H1 (cell line): ENCODE data around the gene LRRC46. TPM values are rescaled to one million over a fixed set of nuclear protein-coding genes. Genes with fewer than 3 reads are reported as not detected.

Source experiments
- CTCF ChIA-PET: fragments of 300-600 bp; sonication (Branson Sonifier 250); formaldehyde crosslinking; loops from one replicate; lab custom pipeline; 2021; ENCODE audit not compliant: partially characterized antibody; lab: Charles Lee
- POLR2A ChIA-PET: fragments of 300-600 bp; sonication (Branson Sonifier 250); formaldehyde crosslinking; loops from one replicate; lab custom pipeline; 2021; ENCODE audit warnings: inconsistent platforms; ENCODE audit not compliant: partially characterized antibody; lab: Charles Lee
- DNase-seq, 2 experiments: peaks; one replicate each; pipeline versions ENCODE4 v3.0.0 to v3.0.0-alpha.2; 2010 to 2022; ENCODE audit warnings: low spot score in 2 of 2, low read depth in 1 of 2, mixed read lengths in 1 of 2
- FAIRE-seq: peaks from 2 replicates; lab custom pipeline; 2011; peaks lifted over from hg19 to GRCh38; lab: Jason Lieb, UNC
- H2AFZ ChIP-seq: 2 replicates; pipeline ENCODE4 v1.8.1; 2012; ENCODE audit warnings: low read length, inconsistent platforms
- H2AK5ac ChIP-seq: 2 replicates; pipeline ENCODE4 v1.6.1; 2013; ENCODE audit warnings: low read depth, low read length
- H2BK120ac ChIP-seq: replicated peaks from 2 replicates; pipeline ENCODE3; 2013; ENCODE audit warnings: low read depth, low read length, inconsistent platforms
- H2BK12ac ChIP-seq: 2 replicates; pipeline ENCODE4 v1.6.1; 2013; ENCODE audit warnings: low read depth, low read length
- H2BK15ac ChIP-seq: 2 replicates; pipeline ENCODE4 v1.6.1; 2013; ENCODE audit warnings: low read length
- H2BK20ac ChIP-seq: 2 replicates; pipeline ENCODE4 v1.6.1; 2013; ENCODE audit warnings: low read length
- H2BK5ac ChIP-seq: 2 replicates; pipeline ENCODE4 v1.6.1; 2013; ENCODE audit warnings: low read depth, low read length
- H3K14ac ChIP-seq: 2 replicates; pipeline ENCODE4 v1.6.1; 2013; ENCODE audit warnings: inconsistent platforms; ENCODE audit not compliant: insufficient read length
- H3K18ac ChIP-seq: 2 replicates; pipeline ENCODE4 v1.6.1; 2013; ENCODE audit warnings: low read length; ENCODE audit errors: extremely low read depth
- H3K23ac ChIP-seq: 2 replicates; pipeline ENCODE4 v1.6.1; 2013; ENCODE audit warnings: inconsistent platforms; ENCODE audit not compliant: insufficient read length
- H3K23me2 ChIP-seq: 2 replicates; pipeline ENCODE4 v1.6.1; 2013; ENCODE audit warnings: low read depth, low read length
- H3K27ac ChIP-seq: 2 replicates; pipeline ENCODE4 v1.6.1; 2011; ENCODE audit warnings: low read depth, low read length, inconsistent platforms
- H3K27me3 ChIP-seq, 4 experiments: replicated peaks in 1 of 4; 1 replicate in 1 of 4; 2 replicates in 3 of 4; pipeline versions ENCODE4 v1.6.1 to v1.8.1; 2011 to 2013; ENCODE audit warnings: low read length in 3 of 4, mild to moderate bottlenecking in 3 of 4, inconsistent platforms in 2 of 4, mixed read lengths in 2 of 4, moderate library complexity in 1 of 4; ENCODE audit not compliant: control insufficient read depth in 3 of 4, insufficient read depth in 3 of 4; ENCODE audit errors: extremely low read depth in 1 of 4
- H3K36me3 ChIP-seq, 4 experiments: 2 replicates each; pipeline versions ENCODE4 v1.6.1 to v1.8.1; 2011 to 2013; ENCODE audit warnings: mild to moderate bottlenecking in 4 of 4, low read length in 3 of 4, moderate library complexity in 2 of 4, control low read depth in 1 of 4, inconsistent platforms in 1 of 4; ENCODE audit not compliant: insufficient read depth in 4 of 4, control insufficient read depth in 2 of 4
- H3K4ac ChIP-seq: replicated peaks from 2 replicates; pipeline ENCODE3; 2013; ENCODE audit warnings: low read length, low read depth, mixed read lengths, inconsistent platforms; ENCODE audit not compliant: insufficient read length
- H3K4me1 ChIP-seq, 4 experiments: replicated peaks in 1 of 4; 1 replicate in 1 of 4; 2 replicates in 3 of 4; pipeline versions ENCODE4 v1.6.1 to v1.8.1; 2011 to 2013; ENCODE audit warnings: low read length in 3 of 4, inconsistent platforms in 2 of 4, mixed read lengths in 1 of 4; ENCODE audit not compliant: insufficient read depth in 4 of 4, control insufficient read depth in 3 of 4
- H3K4me2 ChIP-seq, 2 experiments: 2 replicates each; pipeline versions ENCODE4 v1.6.1 to v1.8.1; 2011 to 2013; ENCODE audit warnings: low read depth in 2 of 2, low read length in 2 of 2, control low read depth in 1 of 2, inconsistent platforms in 1 of 2, mild to moderate bottlenecking in 1 of 2; ENCODE audit not compliant: insufficient read depth in 1 of 2
- H3K4me3 ChIP-seq, 4 experiments: fragments of 200-600, 300-600 bp in 1 of 4; sonication (generic), shearing (Covaris generic), sonication (Bioruptor Twin) in 1 of 4; 2 replicates each; pipeline versions ENCODE4 v1.5.1 to v1.8.1; 2011 to 2016; ENCODE audit warnings: low read length in 4 of 4, low read depth in 3 of 4, control low read depth in 2 of 4, inconsistent platforms in 2 of 4, mild to moderate bottlenecking in 2 of 4, mixed read lengths in 1 of 4, moderate library complexity in 1 of 4; ENCODE audit not compliant: insufficient read depth in 2 of 4; ENCODE audit errors: extremely low read depth in 1 of 4
- H3K56ac ChIP-seq: replicated peaks from 2 replicates; pipeline ENCODE3; 2013; ENCODE audit warnings: low read depth, mild to moderate bottlenecking, mixed read lengths, low read length, inconsistent platforms; ENCODE audit not compliant: insufficient read length
- H3K79me1 ChIP-seq: 2 replicates; pipeline ENCODE4 v1.6.1; 2013; ENCODE audit warnings: low read depth, low read length, control low read depth
- H3K79me2 ChIP-seq, 2 experiments: 2 replicates each; pipeline versions ENCODE4 v1.6.1 to v1.8.1; 2012 to 2013; ENCODE audit warnings: low read length in 2 of 2, mild to moderate bottlenecking in 2 of 2, inconsistent platforms in 1 of 2; ENCODE audit not compliant: insufficient read depth in 2 of 2, control insufficient read depth in 1 of 2
- H3K9ac ChIP-seq, 4 experiments: replicated peaks in 1 of 4; 1 replicate in 1 of 4; 2 replicates in 3 of 4; pipeline versions ENCODE4 v1.6.1 to v1.8.1; 2011 to 2013; ENCODE audit warnings: low read depth in 3 of 4, low read length in 3 of 4, control low read depth in 2 of 4, mild to moderate bottlenecking in 2 of 4, moderate library complexity in 2 of 4, inconsistent platforms in 1 of 4; ENCODE audit errors: extremely low read depth in 1 of 4
- H3K9me3 ChIP-seq, 2 experiments: 2 replicates each; pipeline versions ENCODE4 v1.6.1 to v1.8.1; 2012 to 2013; ENCODE audit warnings: mild to moderate bottlenecking in 2 of 2, moderate library complexity in 2 of 2, control low read depth in 1 of 2, inconsistent platforms in 1 of 2, low read depth in 1 of 2, low read length in 1 of 2, mixed read lengths in 1 of 2; ENCODE audit not compliant: insufficient read depth in 2 of 2
- H4K20me1 ChIP-seq, 2 experiments: replicated peaks in 1 of 2; 2 replicates each; pipeline versions ENCODE3 to v1.8.1; 2011 to 2013; ENCODE audit warnings: inconsistent platforms in 2 of 2, low read length in 2 of 2, mild to moderate bottlenecking in 1 of 2; ENCODE audit not compliant: insufficient read depth in 2 of 2, control insufficient read depth in 1 of 2
- H4K5ac ChIP-seq: 2 replicates; pipeline ENCODE4 v1.6.1; 2013; ENCODE audit warnings: low read length, low read depth, mixed read lengths, inconsistent platforms; ENCODE audit not compliant: insufficient read length
- H4K8ac ChIP-seq: 2 replicates; pipeline ENCODE4 v1.8.0; 2013; ENCODE audit warnings: mild to moderate bottlenecking, moderate library complexity, low read length, inconsistent platforms; ENCODE audit not compliant: insufficient read depth; ENCODE audit errors: extremely low read depth
- H4K91ac ChIP-seq: replicated peaks from 2 replicates; pipeline ENCODE3; 2013; ENCODE audit warnings: low read length, mixed read lengths, inconsistent platforms; ENCODE audit not compliant: insufficient read length
- BCL11A ChIP-seq, 2 experiments: IDR thresholded peaks; one replicate each; pipeline ENCODE4 v1.6.1; 2011; ENCODE audit warnings: low read depth in 2 of 2, low read length in 2 of 2, mild to moderate bottlenecking in 2 of 2
- BRCA1 ChIP-seq: IDR thresholded peaks from 2 replicates; pipeline ENCODE4 v1.6.1; 2012; ENCODE audit warnings: low read depth, low read length, improper control_type of control experiment
- CBX5 ChIP-seq: fragments of 300-800, 300-1000 bp; sonication (generic); IDR thresholded peaks from 2 replicates; pipeline ENCODE4 v1.7.1; 2016; ENCODE audit warnings: antibody characterized with exemption, low read length, low read depth
- CREB1 ChIP-seq: IDR thresholded peaks from 2 replicates; pipeline ENCODE4 v1.6.1; 2012; ENCODE audit warnings: inconsistent platforms
- EP300 ChIP-seq, 2 experiments: IDR thresholded peaks; 1 replicate in 1 of 2; 2 replicates in 1 of 2; pipeline ENCODE4 v1.6.1; 2011 to 2012; ENCODE audit warnings: low read depth in 2 of 2, low read length in 2 of 2, mild to moderate bottlenecking in 2 of 2, borderline replicate concordance in 1 of 2, inconsistent platforms in 1 of 2, moderate library complexity in 1 of 2
- KDM5A ChIP-seq: fragments of 200-600 bp; IDR thresholded peaks from 2 replicates; pipeline ENCODE4 v1.7.1; 2012; ENCODE audit warnings: mild to moderate bottlenecking, low read length, inconsistent platforms, mixed read lengths
- MAX ChIP-seq: IDR thresholded peaks from 2 replicates; pipeline ENCODE4 v1.6.1; 2012; ENCODE audit warnings: inconsistent platforms
- NRF1 ChIP-seq: IDR thresholded peaks from 2 replicates; pipeline ENCODE4 v1.6.1; 2011; ENCODE audit warnings: mild to moderate bottlenecking, low read depth, low read length, improper control_type of control experiment
- RXRA ChIP-seq: IDR thresholded peaks from 2 replicates; pipeline ENCODE4 v1.6.1; 2011; ENCODE audit warnings: low read depth, mild to moderate bottlenecking, low read length, moderate library complexity; ENCODE audit not compliant: insufficient read depth
- SAP30 ChIP-seq: fragments of 300-600 bp; sonication (generic); IDR thresholded peaks from 2 replicates; pipeline ENCODE4 v1.7.1; 2012; ENCODE audit warnings: low read length, moderate library complexity, mild to moderate bottlenecking, inconsistent platforms; ENCODE audit not compliant: insufficient read depth, insufficient replicate concordance
- WGBS, 2 experiments: shearing (Covaris generic) in 1 of 2; methylation state at CpG; one replicate each; pipeline versions ENCODE4 v1.1.6 to v1.1.7; 2013 to 2015; ENCODE audit warnings: low lambda C conversion rate in 2 of 2, mixed read lengths in 2 of 2, inconsistent platforms in 1 of 2, low coverage in 1 of 2, missing lambda C conversion rate in 1 of 2; ENCODE audit not compliant: insufficient replicate concordance in 2 of 2, insufficient coverage in 1 of 2, insufficient read length in 1 of 2; ENCODE audit errors: extremely low coverage in 1 of 2, missing lambda C conversion rate in 1 of 2; 5-methylcytosine and 5-hydroxymethylcytosine counted together
- polyA plus RNA-seq, 7 experiments: library from polyadenylated mRNA; depleted of rRNA in 3 of 7; stranded (reverse) in 5 of 7; unstranded in 2 of 7; fragments of >200 nt in 5 of 7; fragments of 200-250 nt in 2 of 7; gene quantifications; 1 replicate in 5 of 7; 2 replicates in 1 of 7; 4 replicates in 1 of 7; pipeline versions ENCODE4 v1.2.1 to v1.2.3, GENCODE V29; 2011 to 2013; ENCODE audit warnings: missing spikeins in 2 of 7, mixed read lengths in 2 of 7
- total RNA-seq: library from RNA; stranded (reverse); fragmentation: NEBNext Ultra II Directional; extraction: Animal tissue kit (Norgen Biotek cat#: 25700); gene quantifications from 2 replicates; pipeline ENCODE4 v1.2.1, GENCODE V29; 2021
- TF ChIP-seq, protein P1 (sequence below): IDR thresholded peaks from 2 replicates; pipeline ENCODE4 v1.6.1; 2012; ENCODE audit warnings: inconsistent platforms

The LRRC46 gene
- total and polyA plus RNA-seq, 2 of the 8 experiments (the other 6 are each of a cell fraction or from before 2014, with no cell fraction given): 0.18 TPM; not detected in 1

DNA sequence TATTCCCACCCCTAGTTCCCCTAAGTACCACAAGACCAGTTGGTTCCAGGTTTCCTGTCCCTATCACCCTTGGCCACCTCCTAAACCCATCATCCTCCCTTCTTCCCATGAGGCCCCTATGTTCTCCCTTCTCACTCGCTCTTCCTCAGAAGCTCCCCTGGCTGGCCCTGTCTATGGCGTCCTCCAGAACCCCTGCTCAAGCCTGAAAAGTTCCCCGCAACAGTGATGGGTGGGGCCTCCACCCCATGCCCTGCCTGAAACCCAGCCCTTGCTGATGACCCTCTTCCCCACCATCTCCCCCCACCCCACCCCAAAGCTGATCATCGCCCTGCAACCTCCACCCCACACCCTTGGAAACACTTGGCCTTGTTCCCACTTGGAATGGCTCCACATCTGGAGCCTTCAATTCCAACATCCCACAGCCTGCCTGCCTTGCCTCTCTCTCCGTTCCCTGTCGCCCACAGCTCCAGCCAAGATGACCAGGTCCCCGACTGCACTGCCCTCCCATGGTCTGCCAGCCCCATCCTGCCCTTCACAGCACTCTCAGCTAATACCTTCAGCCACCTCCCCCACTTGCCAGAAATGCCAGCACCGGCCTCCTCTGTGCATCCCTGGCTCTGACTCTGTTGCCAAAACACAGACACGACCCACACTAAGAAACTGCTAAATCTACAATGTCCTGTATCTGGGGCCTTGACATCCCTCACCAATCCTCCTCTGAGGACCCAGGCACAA, 20.4 kb upstream of the LRRC46 start:
- Histone ChIP-seq H3K4me2 (no peak overlapping the region), H2AFZ (no peak overlapping the region), H4K91ac (no peak overlapping the region), H2BK20ac (no peak overlapping the region), H2BK5ac (no peak overlapping the region), H3K79me1 (no peaks in the 10 kb centered on the region; the same call in none of the 2 replicates), H3K36me3 (peaks cover 0 to 2% (median 0%) of the 10 kb centered on the region in 4 experiments; a peak in 1 of 8 replicates), H3K9ac (no peak overlapping the region), H4K8ac (no peak overlapping the region), H4K20me1 (peaks cover 0 to 5% of the 10 kb centered on the region in 2 experiments), H3K27ac (no peak overlapping the region), H3K27me3 (no peaks in the 10 kb centered on the region), H3K4ac (no peak overlapping the region), H3K79me2 (no peaks in the 10 kb centered on the region), H2BK120ac (no peak overlapping the region), H3K4me1 (no peaks in the 10 kb centered on the region; a peak in 1 of 7 replicates), H3K14ac (no peak overlapping the region), H2AK5ac (no peak overlapping the region), H3K23ac (no peak overlapping the region), H3K56ac (no peak overlapping the region), H3K23me2 (no peaks in the 10 kb centered on the region), H3K9me3 (no peaks in the 10 kb centered on the region), H2BK15ac (no peak overlapping the region), H2BK12ac (no peak overlapping the region), H3K4me3 (no peak overlapping the region), H3K18ac (no peak overlapping the region), H4K5ac (no peak overlapping the region)
- no peak for DNase-seq
- WGBS, 2 experiments: 82% methylated on average over 6 of the region's 9 CpGs; no CpG with 5 or more reads in 1 of the 2 experiments
- ChIA-PET CTCF (interaction anchor here (0.9 to 1.8 kb wide), 4 partner anchors 9 to 180 kb away, joined by 3 to 5 read pairs (median 4); partner anchors contain the start of gene OSBPL7), POLR2A (interaction anchor here (0.7 to 1.6 kb wide), 2 partner anchors 11 to 107 kb away, joined by 4 to 6 read pairs; partner anchors contain the start of gene OSBPL7)
- no peak for FAIRE-seq
- TF ChIP-seq MAX (no peak), CBX5 (no peak), BRCA1 (no peak), RXRA (no peak), NRF1 (no peak), KDM5A (no peak), CREB1 (no peak), EP300 (IDR thresholded peaks at IDR 0.05; ENCODE audit: borderline replicate concordance in 1 of 2, low read depth in 2 of 2, low read length in 2 of 2) (no peak), SAP30 (no peak), BCL11A (IDR thresholded peaks at IDR 0.05; ENCODE audit: low read depth in 2 of 2, low read length in 2 of 2) (no peak)
- TF ChIP-seq, protein P1, sequence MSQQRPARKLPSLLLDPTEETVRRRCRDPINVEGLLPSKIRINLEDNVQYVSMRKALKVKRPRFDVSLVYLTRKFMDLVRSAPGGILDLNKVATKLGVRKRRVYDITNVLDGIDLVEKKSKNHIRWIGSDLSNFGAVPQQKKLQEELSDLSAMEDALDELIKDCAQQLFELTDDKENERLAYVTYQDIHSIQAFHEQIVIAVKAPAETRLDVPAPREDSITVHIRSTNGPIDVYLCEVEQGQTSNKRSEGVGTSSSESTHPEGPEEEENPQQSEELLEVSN: no peak
